Dendritic cell treated with granulocyte-macrophage colony-stimulating factor and Interleukin-4, amounts not matched to agents 40 ng/mL and 50 ng/mL, for 4 days (primary cell): Measurements from ENCODE around the gene DNAL4.
"Not testable (repeated sequence)": the region's sequence is repeated elsewhere in the genome, so short reads cannot be mapped to it uniquely, and the experiment has no call there.

Source experiments
- H3K27ac Mint-ChIP-seq: one replicate; pipeline ENCODE4 v1.8.0; 2022; ENCODE audit warnings: mild to moderate bottlenecking, mixed read lengths
- H3K27me3 Mint-ChIP-seq: one replicate; pipeline ENCODE4 v1.8.0; 2022; ENCODE audit warnings: mild to moderate bottlenecking, mixed read lengths
- H3K36me3 Mint-ChIP-seq: one replicate; pipeline ENCODE4 v1.8.0; 2022; ENCODE audit warnings: low read depth, mixed read lengths
- H3K4me1 Mint-ChIP-seq: one replicate; pipeline ENCODE4 v1.8.0; 2022; ENCODE audit warnings: low read depth, mixed read lengths
- H3K4me3 Mint-ChIP-seq: one replicate; pipeline ENCODE4 v1.8.0; 2022; ENCODE audit warnings: mild to moderate bottlenecking, moderate library complexity, mixed read lengths
- H3K9me3 Mint-ChIP-seq: one replicate; pipeline ENCODE4 v1.8.0; 2022; ENCODE audit warnings: mixed read lengths
- intact Hi-C: fragments of 100-400 bp; cut with micrococcal nuclease; formaldehyde crosslinking; loops from one replicate; pipeline ENCODE4 v1.15.0; 2022

Gene DNAL4

DNA sequence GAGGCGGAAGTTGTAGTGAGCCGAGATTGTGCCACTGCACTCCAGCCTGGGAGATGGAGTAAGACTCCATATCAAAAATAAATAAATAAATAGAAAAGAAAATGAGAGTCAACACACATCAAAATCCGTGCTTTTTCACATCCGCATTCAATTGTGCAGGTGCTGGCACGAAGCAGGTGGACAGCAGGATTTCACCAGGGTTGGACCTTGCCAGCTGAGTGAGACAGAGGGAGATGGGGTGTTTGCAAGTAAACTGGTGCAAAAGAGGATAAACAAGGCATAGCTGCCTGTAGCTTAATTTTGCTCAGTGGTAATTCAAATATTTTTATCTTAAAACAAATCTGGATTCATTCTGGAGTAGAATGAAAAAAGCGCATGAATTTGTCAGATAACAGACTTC, 23.3 kb upstream of the DNAL4 start:
- no peak overlapping the region for H3K4me3 Mint-ChIP-seq
- no peak overlapping the region for H3K27ac Mint-ChIP-seq
- H3K36me3 Mint-ChIP-seq: no peaks in the 10 kb centered on the region
- no peaks in the 10 kb centered on the region for H3K4me1 Mint-ChIP-seq
- H3K9me3 Mint-ChIP-seq: no peaks in the 10 kb centered on the region
- intact Hi-C loops: no loop called here
- H3K27me3 Mint-ChIP-seq: peaks cover 42% of the 10 kb centered on the region

DNA sequence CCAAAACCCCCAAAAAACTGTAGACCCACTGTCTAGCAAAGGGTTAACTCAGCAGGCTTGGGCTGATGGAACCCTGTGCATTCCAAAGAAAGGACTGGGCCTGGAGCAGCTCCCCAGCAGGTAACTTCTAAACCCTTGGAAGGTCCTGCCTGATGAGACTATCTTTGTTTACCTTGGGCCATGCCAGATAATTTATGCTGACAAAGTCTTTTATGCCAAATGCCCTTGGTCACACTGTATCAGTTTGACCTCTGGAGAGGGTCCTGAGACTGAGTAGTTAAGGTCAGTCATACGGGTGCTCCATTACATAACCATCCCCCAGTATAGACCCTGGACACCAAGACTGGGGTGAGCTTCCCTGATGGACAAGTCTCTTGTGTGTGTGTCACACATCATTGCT, 21.9 kb upstream of the DNAL4 start:
- Mint-ChIP-seq H3K27ac (no peak overlapping the region), H3K9me3 (no peaks in the 10 kb centered on the region), H3K27me3 (peaks cover 43% of the 10 kb centered on the region), H3K36me3 (no peaks in the 10 kb centered on the region), H3K4me3 (no peak overlapping the region), H3K4me1 (no peaks in the 10 kb centered on the region)
- intact Hi-C loops: no loop called here

DNA sequence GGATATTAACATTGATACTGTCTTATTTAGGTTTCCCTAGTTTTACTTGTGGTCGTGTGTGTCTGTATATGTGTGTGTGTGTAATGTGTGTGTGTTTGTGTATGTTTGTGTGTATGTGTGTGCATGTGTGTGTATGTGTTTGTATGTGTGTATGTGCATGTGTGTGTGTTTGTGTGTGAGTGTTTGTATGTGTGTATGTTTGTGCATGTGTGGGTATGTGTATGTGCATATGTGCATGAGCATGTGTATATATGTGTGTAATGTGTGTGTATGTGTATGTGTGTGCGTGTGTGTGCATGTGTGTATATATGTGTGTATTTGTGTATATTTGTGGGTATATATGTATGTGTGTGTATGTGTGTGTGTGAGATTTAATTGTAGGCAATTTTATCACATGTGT, 17.3 kb upstream of the DNAL4 start:
- H3K27me3 Mint-ChIP-seq: peaks cover 37% of the 10 kb centered on the region
- intact Hi-C loops: no loop called here
- no peaks in the 10 kb centered on the region for H3K36me3 Mint-ChIP-seq
- peaks cover 13% of the 10 kb centered on the region for H3K9me3 Mint-ChIP-seq
- no peaks in the 10 kb centered on the region for H3K4me1 Mint-ChIP-seq
- H3K4me3 Mint-ChIP-seq: no peak overlapping the region
- no peak overlapping the region for H3K27ac Mint-ChIP-seq

DNA sequence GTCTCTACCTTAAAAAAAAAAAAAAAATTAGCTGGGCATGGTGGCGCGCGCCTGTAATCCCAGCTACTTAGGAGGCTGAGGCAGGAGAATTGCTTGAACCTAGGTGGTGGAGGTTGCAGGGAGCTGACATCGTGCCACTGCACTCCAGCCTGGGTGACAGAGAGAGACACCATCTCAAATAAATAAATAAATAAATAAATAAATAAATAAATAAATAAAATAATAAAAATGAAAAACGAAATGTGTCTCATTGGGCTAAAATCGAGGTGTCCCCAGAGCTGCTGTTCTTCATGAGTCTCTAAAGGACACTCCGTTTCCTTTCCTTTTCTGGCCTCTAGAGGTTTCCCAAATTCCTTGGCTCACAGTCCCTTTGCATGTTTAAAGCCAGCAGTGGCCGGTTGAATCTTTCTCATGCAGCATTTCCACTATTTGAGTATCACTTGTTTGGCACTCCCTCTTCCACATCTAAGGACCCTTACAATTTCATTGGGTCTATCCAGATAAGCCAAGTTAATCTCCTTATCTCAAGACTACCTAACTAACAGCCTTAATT, 11.2 kb upstream of the DNAL4 start:
- H3K36me3 Mint-ChIP-seq, intact Hi-C loops, H3K4me3 Mint-ChIP-seq, H3K27ac Mint-ChIP-seq, H3K9me3 Mint-ChIP-seq, H3K4me1 Mint-ChIP-seq: not testable (repeated sequence)
- peaks cover 40% of the 10 kb centered on the region for H3K27me3 Mint-ChIP-seq

DNA sequence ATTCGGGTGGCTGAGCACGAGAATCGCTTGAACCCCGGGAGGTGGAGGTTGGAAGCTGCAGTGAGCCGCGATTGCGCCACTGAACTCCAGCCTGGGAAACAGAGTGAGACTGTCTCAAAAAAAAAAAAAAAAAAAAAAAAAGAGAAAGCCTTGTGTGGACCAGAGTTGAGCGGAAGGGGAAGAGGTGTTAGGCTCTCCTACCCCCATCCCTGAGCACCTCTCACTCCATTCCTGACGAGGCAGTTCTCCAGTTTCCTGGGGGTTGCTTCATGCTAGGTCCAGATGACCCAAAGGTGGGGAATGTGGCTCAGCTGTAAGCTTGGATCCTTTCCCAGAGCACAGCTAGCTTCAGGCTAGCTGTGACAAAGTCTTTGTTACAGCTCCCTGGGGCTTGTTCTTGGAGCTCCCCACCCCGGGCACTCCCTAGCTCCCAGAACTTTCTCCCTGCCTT, 8.8 kb upstream of the DNAL4 start:
- H3K36me3 Mint-ChIP-seq: no peaks in the 10 kb centered on the region
- intact Hi-C loops: no loop called here
- H3K4me1 Mint-ChIP-seq: no peaks in the 10 kb centered on the region
- peaks cover 41% of the 10 kb centered on the region for H3K27me3 Mint-ChIP-seq
- H3K27ac Mint-ChIP-seq: no peak overlapping the region
- no peak overlapping the region for H3K4me3 Mint-ChIP-seq
- no peaks in the 10 kb centered on the region for H3K9me3 Mint-ChIP-seq

DNA sequence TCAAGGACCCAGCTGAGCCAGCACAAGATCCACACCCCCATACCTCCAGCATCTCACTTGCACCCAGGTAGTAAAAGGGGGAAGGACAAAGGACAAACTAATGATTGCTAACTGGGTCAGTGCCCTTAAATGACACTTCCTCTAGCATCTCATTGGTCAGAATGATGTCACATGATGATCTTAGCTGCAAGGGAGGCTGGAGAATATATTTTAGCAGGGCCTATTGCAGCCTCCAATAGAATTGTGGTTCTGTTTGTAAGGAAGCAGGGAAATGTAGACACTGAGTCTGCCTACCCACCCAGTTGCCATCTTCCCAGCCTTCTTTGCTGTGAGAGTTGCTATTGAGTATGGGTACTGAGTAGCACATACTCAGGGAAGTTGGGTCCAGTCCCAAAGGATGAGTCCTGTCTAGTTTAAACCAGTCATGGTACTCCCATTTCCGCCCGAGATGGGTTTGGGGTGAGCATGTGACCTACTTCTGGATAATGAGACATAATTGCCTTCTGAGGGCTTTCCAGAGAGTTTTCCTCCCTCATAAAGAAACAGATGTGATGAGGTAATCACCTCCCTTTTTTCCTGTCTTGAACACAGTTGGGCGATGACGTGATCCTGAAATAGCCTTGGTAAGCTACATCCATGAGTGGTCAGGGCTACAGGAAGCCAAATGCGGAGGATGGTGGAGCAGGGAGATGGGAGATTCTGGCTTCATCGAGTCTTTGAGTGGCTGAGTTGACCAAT, 5.5 kb upstream of the DNAL4 start:
- H3K4me1 Mint-ChIP-seq: no peaks in the 10 kb centered on the region
- no peaks in the 10 kb centered on the region for H3K36me3 Mint-ChIP-seq
- intact Hi-C loops: no loop called here
- no peaks in the 10 kb centered on the region for H3K9me3 Mint-ChIP-seq
- H3K4me3 Mint-ChIP-seq: no peak overlapping the region
- H3K27ac Mint-ChIP-seq: no peak overlapping the region
- peaks cover 60% of the 10 kb centered on the region for H3K27me3 Mint-ChIP-seq

DNA sequence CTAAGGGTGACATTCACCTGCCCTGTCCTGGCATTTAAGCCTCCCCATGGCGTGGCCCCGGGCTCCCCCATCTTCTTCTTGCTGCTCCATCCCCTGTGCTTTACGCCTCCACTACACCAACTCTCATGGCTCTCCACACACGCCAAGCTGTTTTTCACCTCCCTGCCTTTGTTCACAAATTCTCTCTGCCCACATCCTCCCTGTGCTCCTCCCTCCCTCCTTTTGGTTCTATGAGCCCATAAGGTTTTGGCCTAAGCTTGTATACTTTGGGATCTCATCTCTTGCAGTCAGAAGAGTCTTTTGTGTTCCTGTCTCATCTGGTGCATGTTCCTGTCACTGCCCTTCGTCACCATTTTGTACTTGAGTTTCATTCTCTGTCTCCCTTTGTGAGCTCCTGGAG, 4.6 kb upstream of the DNAL4 start:
- intact Hi-C loops: no loop called here
- H3K9me3 Mint-ChIP-seq: no peaks in the 10 kb centered on the region
- H3K27ac Mint-ChIP-seq: no peak overlapping the region
- H3K4me3 Mint-ChIP-seq: no peak overlapping the region
- peaks cover 56% of the 10 kb centered on the region for H3K27me3 Mint-ChIP-seq
- H3K4me1 Mint-ChIP-seq: no peaks in the 10 kb centered on the region
- no peaks in the 10 kb centered on the region for H3K36me3 Mint-ChIP-seq

DNA sequence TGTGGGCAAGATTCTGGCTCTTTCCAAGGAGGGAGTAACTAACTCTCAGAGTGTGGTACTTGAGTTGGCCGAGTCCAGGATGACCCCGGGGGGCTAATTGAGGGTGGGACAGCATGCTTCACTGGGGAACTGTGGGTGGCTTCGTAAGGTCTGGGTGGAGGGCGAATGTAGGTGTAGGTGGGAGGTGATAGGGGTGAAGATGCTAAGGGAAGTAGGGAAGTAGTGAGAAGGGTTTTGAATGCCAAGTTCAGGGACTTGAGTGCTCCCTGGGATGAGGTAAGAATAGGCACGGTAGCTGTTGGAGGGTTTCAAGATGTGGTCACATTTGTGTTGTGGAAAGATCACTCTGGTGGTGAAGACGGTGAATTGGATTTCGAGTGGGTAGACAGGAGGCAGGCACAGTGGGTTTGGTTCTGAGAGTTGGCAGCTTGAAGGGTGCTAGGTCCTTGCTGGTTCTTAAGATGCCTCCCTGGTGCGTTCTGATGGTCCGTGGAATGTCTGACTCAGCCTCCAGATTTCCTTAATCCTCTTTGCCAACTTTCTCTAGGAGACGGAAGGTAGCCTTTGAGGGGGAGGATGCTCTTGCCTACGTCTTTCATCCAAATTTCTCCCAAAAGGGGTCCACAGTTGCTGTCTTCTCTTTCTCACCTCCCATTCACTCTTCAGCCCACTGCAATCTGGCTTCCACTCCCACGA, 2.5 kb upstream of the DNAL4 start:
- peaks cover 5% of the 10 kb centered on the region for H3K4me1 Mint-ChIP-seq
- H3K36me3 Mint-ChIP-seq: no peaks in the 10 kb centered on the region
- intact Hi-C loops: no loop called here
- peaks cover 41% of the 10 kb centered on the region for H3K27me3 Mint-ChIP-seq
- H3K4me3 Mint-ChIP-seq: no peak overlapping the region
- H3K27ac Mint-ChIP-seq: no peak overlapping the region
- no peaks in the 10 kb centered on the region for H3K9me3 Mint-ChIP-seq

DNA sequence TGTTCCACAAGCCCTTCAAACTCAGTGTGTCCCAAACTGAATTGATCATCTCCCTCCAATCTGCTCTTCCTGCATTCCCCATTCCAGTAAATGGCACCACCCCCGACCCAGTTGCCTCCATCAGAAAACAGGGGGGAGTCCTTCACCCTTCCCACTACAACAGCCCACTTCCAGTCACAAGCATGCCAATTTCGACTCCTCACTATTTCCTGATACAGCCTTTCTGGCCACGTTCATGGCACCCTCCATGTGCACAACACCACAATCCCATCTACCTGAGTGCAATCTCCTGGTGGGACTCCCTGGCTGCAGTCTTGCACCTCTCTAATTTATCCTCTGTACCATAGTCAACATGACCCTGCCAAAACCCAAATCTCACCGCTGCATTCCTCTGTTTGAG, 1.6 kb upstream of the DNAL4 start:
- intact Hi-C loops: no loop called here

DNA sequence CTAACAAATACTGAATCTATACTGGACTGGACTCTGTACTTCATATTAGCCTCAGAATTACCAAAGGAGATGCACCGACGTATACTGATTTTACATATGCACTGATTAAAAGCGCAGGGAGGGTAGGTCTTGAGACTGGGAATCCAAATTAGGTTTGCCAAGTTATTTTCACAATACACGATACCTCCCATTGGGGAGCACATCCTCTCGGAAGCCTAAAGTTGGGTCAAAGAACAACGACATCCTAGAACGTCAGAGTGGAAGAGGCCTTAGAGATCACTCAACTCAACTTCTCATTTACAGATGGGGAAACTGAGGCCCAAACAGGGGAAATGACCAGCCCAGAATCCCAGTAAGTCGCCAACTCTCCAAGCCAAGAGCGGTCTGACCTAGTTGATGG, 626 bp downstream of the DNAL4 start:
- Mint-ChIP-seq H3K4me3 (peak overlapping the region; percentile 71), H3K27ac (peak overlapping the region; percentile 57), H3K4me1 (peaks cover 5% of the 10 kb centered on the region), H3K36me3 (no peaks in the 10 kb centered on the region), H3K27me3 (peaks cover 25% of the 10 kb centered on the region), H3K9me3 (no peaks in the 10 kb centered on the region)
- intact Hi-C loops: no loop called here

More for the DNA sequence above, 1.6 kb upstream of the DNAL4 start:
- H3K27ac Mint-ChIP-seq: no peak overlapping the region
- H3K4me3 Mint-ChIP-seq: no peak overlapping the region
- H3K9me3 Mint-ChIP-seq: no peaks in the 10 kb centered on the region
- peaks cover 33% of the 10 kb centered on the region for H3K27me3 Mint-ChIP-seq
- peaks cover 5% of the 10 kb centered on the region for H3K4me1 Mint-ChIP-seq
- no peaks in the 10 kb centered on the region for H3K36me3 Mint-ChIP-seq

DNA sequence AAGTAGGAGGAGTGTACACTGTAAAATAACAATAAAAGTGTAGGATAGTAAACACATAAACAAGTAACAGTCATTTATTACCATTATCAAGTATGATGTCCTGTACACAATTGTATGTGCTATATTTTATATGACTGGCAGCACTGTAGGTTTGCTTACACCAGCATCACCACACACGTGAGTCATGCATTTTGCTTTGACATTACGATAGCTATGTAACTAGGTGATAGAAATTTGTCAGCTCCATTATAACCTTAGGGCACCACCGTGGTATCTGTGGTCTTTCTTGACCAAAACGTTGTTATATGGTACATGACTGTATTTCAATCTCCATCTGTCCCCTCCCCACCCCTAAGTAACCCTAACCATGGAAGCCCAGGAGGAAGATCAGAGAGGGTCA, 1.1 kb downstream of the DNAL4 start:
- Mint-ChIP-seq H3K36me3 (no peaks in the 10 kb centered on the region), H3K4me1 (peaks cover 10% of the 10 kb centered on the region), H3K27me3 (peaks cover 20% of the 10 kb centered on the region), H3K27ac (no peak overlapping the region), H3K4me3 (peak overlapping the region; percentile 71), H3K9me3 (no peaks in the 10 kb centered on the region)
- intact Hi-C loops: no loop called here

DNA sequence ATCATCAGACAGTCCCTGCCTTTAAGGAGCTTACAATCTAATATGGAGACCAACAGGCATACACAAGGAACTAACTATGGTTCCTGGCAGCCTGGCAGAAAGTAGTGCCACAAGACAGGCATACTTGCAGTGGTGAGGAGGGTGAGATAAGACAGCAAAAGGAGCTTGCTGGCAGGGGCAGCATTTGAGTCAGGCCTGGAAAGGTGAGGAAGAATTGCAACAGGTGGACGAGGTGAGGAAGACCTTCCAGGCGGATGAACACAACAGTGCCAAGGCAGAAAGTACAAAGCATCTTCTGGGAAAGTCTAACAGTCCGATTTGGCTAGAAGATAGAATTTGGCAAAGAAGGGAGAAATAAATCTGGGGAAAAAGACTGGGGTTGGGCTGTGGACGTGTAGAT, 4.3 kb downstream of the DNAL4 start:
- intact Hi-C loops: no loop called here
- H3K27ac Mint-ChIP-seq: no peak overlapping the region
- no peaks in the 10 kb centered on the region for H3K27me3 Mint-ChIP-seq
- no peaks in the 10 kb centered on the region for H3K9me3 Mint-ChIP-seq
- no peaks in the 10 kb centered on the region for H3K36me3 Mint-ChIP-seq
- H3K4me3 Mint-ChIP-seq: no peak overlapping the region
- peaks cover 10% of the 10 kb centered on the region for H3K4me1 Mint-ChIP-seq

DNA sequence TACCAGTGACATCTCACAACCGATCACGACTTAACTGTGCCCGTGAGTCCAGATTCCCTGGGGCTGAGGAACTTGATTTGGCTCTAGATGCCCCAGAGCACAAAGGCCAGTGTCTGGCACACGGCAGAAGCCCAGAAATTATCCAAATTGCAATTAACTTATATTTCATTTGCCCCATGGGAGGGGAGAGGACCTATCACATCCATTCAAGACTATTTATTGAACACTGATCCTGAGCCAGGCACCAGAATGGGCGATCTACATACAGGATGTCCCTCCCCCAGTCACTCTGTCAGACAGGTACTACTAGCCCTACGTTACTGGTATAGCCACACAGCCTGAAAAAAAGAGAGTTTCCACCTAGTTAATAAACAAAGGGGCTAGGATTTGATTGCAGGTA, 5.1 kb downstream of the DNAL4 start:
- Mint-ChIP-seq H3K4me3 (no peak overlapping the region), H3K36me3 (no peaks in the 10 kb centered on the region), H3K27ac (no peak overlapping the region), H3K27me3 (no peaks in the 10 kb centered on the region), H3K9me3 (no peaks in the 10 kb centered on the region), H3K4me1 (peaks cover 10% of the 10 kb centered on the region)
- intact Hi-C loops: no loop called here

DNA sequence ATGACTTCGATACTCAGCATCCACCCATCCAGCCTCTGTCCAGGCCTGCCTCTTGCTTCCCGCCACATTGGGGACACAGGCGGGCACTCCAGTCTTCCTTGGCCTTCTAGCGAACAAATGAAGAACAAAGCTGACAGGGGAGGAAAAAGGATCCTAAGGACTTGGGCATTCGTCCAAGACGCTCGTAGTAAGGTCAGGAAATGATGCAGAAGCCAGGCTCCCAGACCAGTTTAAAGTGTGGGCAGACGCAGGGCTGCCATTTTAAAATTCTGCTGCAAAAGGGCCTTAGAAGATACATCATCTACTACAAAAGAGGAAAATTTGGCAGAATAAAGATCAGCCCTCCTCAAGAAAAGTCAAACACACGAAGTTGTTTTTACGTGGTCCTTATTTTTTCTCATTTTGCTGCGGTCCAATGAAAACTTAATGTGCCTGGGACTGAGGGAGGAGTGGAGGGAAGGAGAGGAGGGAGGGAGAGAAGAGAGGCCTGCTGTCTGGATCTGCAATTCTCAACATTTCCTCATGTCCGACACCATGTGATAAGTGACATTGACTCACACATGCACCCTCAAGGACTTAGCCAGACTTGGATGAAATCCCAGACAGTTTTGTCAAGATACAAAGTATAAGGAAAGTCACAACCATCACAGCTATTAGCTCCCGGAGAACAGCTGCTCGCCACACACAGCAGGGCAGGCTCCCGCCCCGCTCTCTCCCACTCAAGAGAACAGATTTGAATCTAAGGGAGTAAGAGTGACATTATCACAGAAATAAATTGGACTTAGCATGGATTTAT, 5.7 kb downstream of the DNAL4 start:
- peaks cover 13% of the 10 kb centered on the region for H3K4me1 Mint-ChIP-seq
- no peak overlapping the region for H3K4me3 Mint-ChIP-seq
- no peaks in the 10 kb centered on the region for H3K36me3 Mint-ChIP-seq
- intact Hi-C loops: no loop called here
- H3K27me3 Mint-ChIP-seq: no peaks in the 10 kb centered on the region
- H3K9me3 Mint-ChIP-seq: no peaks in the 10 kb centered on the region
- no peak overlapping the region for H3K27ac Mint-ChIP-seq
